Measurements from ENCODE around the gene LYZL4.

DNA sequence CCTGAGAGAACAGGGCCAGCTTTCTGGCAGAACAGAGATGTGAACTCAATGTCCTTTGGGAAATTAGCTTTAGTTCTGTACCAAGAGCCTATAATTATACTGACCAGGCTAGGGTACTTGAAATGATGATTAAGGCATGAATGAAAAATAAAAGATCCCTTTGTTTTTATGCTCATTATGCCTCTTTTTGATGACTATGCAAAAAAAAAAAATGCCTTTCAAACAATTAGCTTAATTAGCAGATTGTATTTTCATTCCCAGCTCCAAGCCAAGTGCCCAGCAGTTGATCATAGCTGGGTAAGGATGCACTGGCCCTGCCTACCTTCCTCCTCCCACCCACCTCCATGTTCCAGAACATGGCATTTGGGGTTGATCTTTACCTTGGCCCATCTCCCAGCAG lies 56.8 kb downstream of the LYZL4 start:
- TF ChIP-seq, protein P1, sequence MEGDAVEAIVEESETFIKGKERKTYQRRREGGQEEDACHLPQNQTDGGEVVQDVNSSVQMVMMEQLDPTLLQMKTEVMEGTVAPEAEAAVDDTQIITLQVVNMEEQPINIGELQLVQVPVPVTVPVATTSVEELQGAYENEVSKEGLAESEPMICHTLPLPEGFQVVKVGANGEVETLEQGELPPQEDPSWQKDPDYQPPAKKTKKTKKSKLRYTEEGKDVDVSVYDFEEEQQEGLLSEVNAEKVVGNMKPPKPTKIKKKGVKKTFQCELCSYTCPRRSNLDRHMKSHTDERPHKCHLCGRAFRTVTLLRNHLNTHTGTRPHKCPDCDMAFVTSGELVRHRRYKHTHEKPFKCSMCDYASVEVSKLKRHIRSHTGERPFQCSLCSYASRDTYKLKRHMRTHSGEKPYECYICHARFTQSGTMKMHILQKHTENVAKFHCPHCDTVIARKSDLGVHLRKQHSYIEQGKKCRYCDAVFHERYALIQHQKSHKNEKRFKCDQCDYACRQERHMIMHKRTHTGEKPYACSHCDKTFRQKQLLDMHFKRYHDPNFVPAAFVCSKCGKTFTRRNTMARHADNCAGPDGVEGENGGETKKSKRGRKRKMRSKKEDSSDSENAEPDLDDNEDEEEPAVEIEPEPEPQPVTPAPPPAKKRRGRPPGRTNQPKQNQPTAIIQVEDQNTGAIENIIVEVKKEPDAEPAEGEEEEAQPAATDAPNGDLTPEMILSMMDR (IDR thresholded peaks at IDR 0.05), result no peak
- no peak for TF ChIP-seq POLR2A (IDR thresholded peaks at IDR 0.05)

All from right lobe of liver (tissue), 4 donors.